SK-N-SH (cell line): ENCODE measurements around the gene ERC1. TPM values are rescaled to one million over a fixed set of nuclear protein-coding genes. Genes with fewer than 3 reads are reported as not detected.

Source experiments
- CTCF ChIA-PET: fragments of 300-600, 350-600 bp; formaldehyde crosslinking; extraction: SDS; loops from one replicate; lab custom pipeline; 2021; lab: Yijun Ruan, JAX
- POLR2A ChIA-PET: fragments of 350-600 bp; sonication (Branson Sonifier 250); formaldehyde crosslinking; extraction: SDS; loops from one replicate; lab custom pipeline; 2020; ENCODE audit warnings: antibody characterized with exemption, inconsistent platforms; lab: Yijun Ruan, JAX
- DNase-seq: peaks from one replicate; pipeline ENCODE4 v3.0.0; 2012
- H2AFZ ChIP-seq: fragments of 200-600 bp; sonication (generic); 2 replicates; pipeline ENCODE4 v1.8.1; 2016; ENCODE audit warnings: antibody characterized with exemption, mild to moderate bottlenecking, low read depth
- H3F3A ChIP-seq: fragments of 200-600 bp; sonication (generic); replicated peaks from 2 replicates; pipeline ENCODE3; 2016; ENCODE audit warnings: antibody characterized with exemption, mild to moderate bottlenecking; ENCODE audit not compliant: insufficient read depth
- H3K27ac ChIP-seq, 2 experiments: fragments of 200-500 bp in 1 of 2; fragments of 200-600 bp in 1 of 2; sonication (Bioruptor generic) in 1 of 2; sonication (generic), shearing (Covaris generic) in 1 of 2; 2 replicates each; pipeline versions ENCODE4 v1.5.1 to v1.6.1; 2014 to 2016; ENCODE audit warnings: low read depth in 2 of 2, inconsistent platforms in 1 of 2, low read length in 1 of 2, mild to moderate bottlenecking in 1 of 2, mixed read lengths in 1 of 2
- H3K27me3 ChIP-seq: fragments of 200-600 bp; sonication (generic), shearing (Covaris generic); 2 replicates; pipeline ENCODE4 v1.6.1; 2016; ENCODE audit warnings: mixed run types; ENCODE audit not compliant: insufficient read depth
- H3K36me3 ChIP-seq, 2 experiments: fragments of 200-500 bp in 1 of 2; fragments of 200-600 bp in 1 of 2; sonication (Bioruptor generic) in 1 of 2; sonication (generic) in 1 of 2; replicated peaks in 1 of 2; 2 replicates each; pipeline versions ENCODE3 to v1.5.1; 2014 to 2016; ENCODE audit warnings: low read length in 1 of 2, mild to moderate bottlenecking in 1 of 2; ENCODE audit not compliant: insufficient read depth in 2 of 2, control insufficient read depth in 1 of 2
- H3K4me1 ChIP-seq, 2 experiments: fragments of 200-500 bp in 1 of 2; fragments of 200-600 bp in 1 of 2; sonication (Bioruptor generic) in 1 of 2; sonication (generic), shearing (Covaris generic) in 1 of 2; 2 replicates each; pipeline versions ENCODE4 v1.5.1 to v1.6.1; 2014 to 2016; ENCODE audit warnings: low read depth in 1 of 2, low read length in 1 of 2, mixed run types in 1 of 2; ENCODE audit not compliant: insufficient read depth in 2 of 2, control insufficient read depth in 1 of 2
- H3K4me2 ChIP-seq: fragments of 200-600 bp; sonication (generic), shearing (Covaris generic); 2 replicates; pipeline ENCODE4 v1.6.1; 2017; ENCODE audit warnings: mixed run types
- H3K4me3 ChIP-seq, 2 experiments: fragments of 200-500 bp in 1 of 2; fragments of 200-600 bp in 1 of 2; sonication (Bioruptor generic) in 1 of 2; sonication (generic), shearing (Covaris generic) in 1 of 2; 2 replicates each; pipeline versions ENCODE4 v1.5.1 to v1.8.1; 2014 to 2016; ENCODE audit warnings: low read depth in 2 of 2, inconsistent platforms in 1 of 2, low read length in 1 of 2, mild to moderate bottlenecking in 1 of 2, mixed read lengths in 1 of 2, moderate library complexity in 1 of 2
- H3K79me2 ChIP-seq: fragments of 200-600 bp; sonication (generic); 2 replicates; pipeline ENCODE4 v1.8.1; 2017; ENCODE audit warnings: mild to moderate bottlenecking; ENCODE audit not compliant: insufficient read depth
- H3K9ac ChIP-seq: fragments of 200-600 bp; sonication (generic); 2 replicates; pipeline ENCODE4 v1.6.1; 2017; ENCODE audit warnings: mixed run types
- H3K9me2 ChIP-seq: fragments of 200-600 bp; sonication (generic); 2 replicates; pipeline ENCODE4 v1.6.1; 2017; ENCODE audit warnings: mixed run types
- H3K9me3 ChIP-seq: fragments of 200-600 bp; sonication (generic); 2 replicates; pipeline ENCODE4 v1.6.1; 2017; ENCODE audit warnings: mixed run types, mild to moderate bottlenecking, moderate library complexity
- H4K20me1 ChIP-seq: fragments of 200-600 bp; sonication (generic); 2 replicates; pipeline ENCODE4 v1.6.1; 2017; ENCODE audit warnings: mild to moderate bottlenecking, mixed run types; ENCODE audit not compliant: insufficient read depth
- CTCF ChIP-seq: fragments of 200-600 bp; sonication (generic); IDR thresholded peaks from 2 replicates; pipeline ENCODE4 v1.6.1; 2017; ENCODE audit warnings: antibody characterized with exemption, mild to moderate bottlenecking, moderate library complexity
- ELF1 ChIP-seq: IDR thresholded peaks from 2 replicates; pipeline ENCODE4 v1.4.0; 2012
- EZH2phosphoT487 ChIP-seq: fragments of 200-600 bp; sonication (generic); IDR thresholded peaks from 2 replicates; pipeline ENCODE4 v1.6.1; 2017; ENCODE audit warnings: low read depth, mixed run types, mild to moderate bottlenecking, antibody characterized with exemption, moderate library complexity, borderline replicate concordance
- JUND ChIP-seq: IDR thresholded peaks from 2 replicates; pipeline ENCODE4 v1.4.0; 2012
- MAX ChIP-seq: IDR thresholded peaks from 2 replicates; pipeline ENCODE4 v1.4.0; 2012; ENCODE audit warnings: low read depth
- MEF2A ChIP-seq: IDR thresholded peaks from 2 replicates; pipeline ENCODE4 v1.4.0; 2012; ENCODE audit warnings: low read depth, borderline replicate concordance
- MXI1 ChIP-seq: IDR thresholded peaks from 2 replicates; pipeline ENCODE4 v1.6.1; 2012; ENCODE audit warnings: mild to moderate bottlenecking, low read depth, low read length, improper control_type of control experiment
- NFIC ChIP-seq: IDR thresholded peaks from 2 replicates; pipeline ENCODE4 v1.4.0; 2012; ENCODE audit warnings: borderline replicate concordance
- RFX5 ChIP-seq: IDR thresholded peaks from 2 replicates; pipeline ENCODE4 v1.6.1; 2012; ENCODE audit warnings: mild to moderate bottlenecking, improper control_type of control experiment, low read length
- RXRA ChIP-seq: IDR thresholded peaks from 2 replicates; pipeline ENCODE4 v1.4.0; 2012; ENCODE audit warnings: low read depth, mild to moderate bottlenecking, borderline replicate concordance
- SMC3 ChIP-seq: IDR thresholded peaks from 2 replicates; pipeline ENCODE4 v1.6.1; 2012; ENCODE audit warnings: low read depth, low read length, improper control_type of control experiment
- TAF1 ChIP-seq: IDR thresholded peaks from 2 replicates; pipeline ENCODE4 v1.6.1; 2012; ENCODE audit warnings: low read depth, mild to moderate bottlenecking, low read length, moderate library complexity, borderline replicate concordance
- USF1 ChIP-seq: IDR thresholded peaks from 2 replicates; pipeline ENCODE4 v1.4.0; 2012; ENCODE audit warnings: low read depth, borderline replicate concordance
- WGBS: methylation state at CpG from one replicate; pipeline ENCODE4 v1.1.6; 2017; ENCODE audit warnings: low lambda C conversion rate; 5-methylcytosine and 5-hydroxymethylcytosine counted together
- polyA plus RNA-seq, 3 experiments: library from polyadenylated mRNA; depleted of rRNA; stranded (reverse); fragments of >200 nt; gene quantifications; 2 replicates each; pipeline ENCODE4 v1.2.3, GENCODE V29; 2012

ERC1 gene
- polyA plus RNA-seq, 1 of the 3 experiments (the other 2 are of a cell fraction): 7.5 TPM

- H3K9me3 ChIP-seq: peaks cover 3% of the 10 kb centered on the region; the same call in 1 of the 2 replicates
- H3K4me3 ChIP-seq: no peak overlapping the region
- H3K9me2 ChIP-seq: no peaks in the 10 kb centered on the region; the same call in 1 of the 2 replicates
- ChIA-PET POLR2A (no interaction called here), CTCF (interaction anchor here (0.7 kb wide), 1 partner anchor 207 kb away, joined by 3 read pairs; no protein-coding TSS in a partner anchor)
- H3K9ac ChIP-seq: no peak overlapping the region
- H3K36me3 ChIP-seq: peaks cover 2 to 15% of the 10 kb centered on the region in 2 experiments
- TF ChIP-seq CTCF: no peak
- TF ChIP-seq MAX: no peak
- TF ChIP-seq JUND: no peak
- no peaks in the 10 kb centered on the region for H3F3A ChIP-seq
- DNase-seq: no peak
- H3K4me1 ChIP-seq: peaks cover 0 to 4% of the 10 kb centered on the region in 2 experiments; a peak in 1 of 4 replicates
- H2AFZ ChIP-seq: no peak overlapping the region
- no peaks in the 10 kb centered on the region for H3K27me3 ChIP-seq
- no peaks in the 10 kb centered on the region for H3K79me2 ChIP-seq
- no peak overlapping the region for H3K4me2 ChIP-seq
- 83% methylated on average over 1 of the region's 1 CpG for WGBS
- no peaks in the 10 kb centered on the region for H4K20me1 ChIP-seq
- H3K27ac ChIP-seq: no peak overlapping the region
These were observed 334.6 kb downstream of the ERC1 start for GRCh38 chr12:1325666-1326065.

- CTCF ChIA-PET: interaction anchor here (0.7 kb wide), 1 partner anchor 208 kb away, joined by 3 read pairs; no protein-coding TSS in a partner anchor
- Histone ChIP-seq H3K4me2 (no peak overlapping the region), H3K27me3 (no peaks in the 10 kb centered on the region), H3K4me3 (no peak overlapping the region), H3F3A (no peaks in the 10 kb centered on the region), H3K36me3 (peaks cover 2 to 21% of the 10 kb centered on the region in 2 experiments), H3K9ac (no peak overlapping the region), H3K9me3 (peaks cover 5% of the 10 kb centered on the region; the same call in 1 of the 2 replicates), H3K79me2 (no peaks in the 10 kb centered on the region), H3K4me1 (peaks cover 0 to 4% of the 10 kb centered on the region in 2 experiments; a peak in 1 of 4 replicates), H3K9me2 (no peaks in the 10 kb centered on the region; the same call in 1 of the 2 replicates), H2AFZ (no peak overlapping the region), H3K27ac (no peak overlapping the region), H4K20me1 (no peaks in the 10 kb centered on the region)
- WGBS: 98% methylated on average over 2 of the region's 2 CpGs
- POLR2A ChIA-PET: no interaction called here
- no peak for DNase-seq
- TF ChIP-seq RXRA (no peak), SMC3 (no peak), RFX5 (no peak), MXI1 (no peak), MEF2A (no peak), TAF1 (no peak), ELF1 (no peak), NFIC (no peak), USF1 (no peak), CTCF (no peak), EZH2phosphoT487 (no peak)
These were observed 335.2 kb downstream of the ERC1 start for GRCh38 chr12:1326258-1326657.
